ENCODE measurements around the gene IL16.

DNA sequence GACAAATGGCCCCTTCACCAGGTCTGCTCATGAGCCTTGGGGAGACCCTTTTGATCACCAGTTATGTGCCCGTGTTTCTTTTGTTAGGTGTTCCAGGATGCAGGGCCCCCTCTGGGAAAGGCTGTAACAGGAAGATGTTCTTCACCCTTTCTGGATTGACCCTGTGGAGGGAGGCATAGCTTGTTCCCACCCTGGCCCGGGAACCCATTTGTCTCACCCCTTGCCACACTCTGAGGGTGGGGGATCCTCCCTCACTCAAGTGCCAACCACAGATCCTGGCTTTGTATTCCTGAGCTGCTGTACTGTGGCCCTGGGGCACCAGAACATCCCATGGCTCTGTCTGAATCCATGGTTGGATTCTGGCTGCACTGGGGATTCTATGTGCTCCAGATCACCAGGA lies 18.9 kb downstream of the IL16 start:
- TF ChIP-seq EP300 (IDR thresholded peaks at IDR 0.05): no peak
- TF ChIP-seq, protein P1, sequence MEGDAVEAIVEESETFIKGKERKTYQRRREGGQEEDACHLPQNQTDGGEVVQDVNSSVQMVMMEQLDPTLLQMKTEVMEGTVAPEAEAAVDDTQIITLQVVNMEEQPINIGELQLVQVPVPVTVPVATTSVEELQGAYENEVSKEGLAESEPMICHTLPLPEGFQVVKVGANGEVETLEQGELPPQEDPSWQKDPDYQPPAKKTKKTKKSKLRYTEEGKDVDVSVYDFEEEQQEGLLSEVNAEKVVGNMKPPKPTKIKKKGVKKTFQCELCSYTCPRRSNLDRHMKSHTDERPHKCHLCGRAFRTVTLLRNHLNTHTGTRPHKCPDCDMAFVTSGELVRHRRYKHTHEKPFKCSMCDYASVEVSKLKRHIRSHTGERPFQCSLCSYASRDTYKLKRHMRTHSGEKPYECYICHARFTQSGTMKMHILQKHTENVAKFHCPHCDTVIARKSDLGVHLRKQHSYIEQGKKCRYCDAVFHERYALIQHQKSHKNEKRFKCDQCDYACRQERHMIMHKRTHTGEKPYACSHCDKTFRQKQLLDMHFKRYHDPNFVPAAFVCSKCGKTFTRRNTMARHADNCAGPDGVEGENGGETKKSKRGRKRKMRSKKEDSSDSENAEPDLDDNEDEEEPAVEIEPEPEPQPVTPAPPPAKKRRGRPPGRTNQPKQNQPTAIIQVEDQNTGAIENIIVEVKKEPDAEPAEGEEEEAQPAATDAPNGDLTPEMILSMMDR (IDR thresholded peaks at IDR 0.05): no peak
